Mucosa of stomach (tissue), 1 donor: ENCODE results near the gene VAMP2.
A peak's percentile ranks its signal among the peaks of the same experiment; 100 is the strongest.

Experiments
- H3K27me3 ChIP-seq: one replicate; pipeline ENCODE4 v1.7.0; 2013; ENCODE audit warnings: mild to moderate bottlenecking, low read length; ENCODE audit not compliant: control insufficient read depth, insufficient read depth
- H3K36me3 ChIP-seq: one replicate; pipeline ENCODE4 v1.7.0; 2013; ENCODE audit warnings: low read length; ENCODE audit not compliant: control insufficient read depth, insufficient read depth
- H3K4me1 ChIP-seq: one replicate; pipeline ENCODE4 v1.7.0; 2013; ENCODE audit warnings: mild to moderate bottlenecking, low read length; ENCODE audit not compliant: control insufficient read depth, insufficient read depth
- H3K4me3 ChIP-seq: one replicate; pipeline ENCODE4 v1.7.0; 2013; ENCODE audit warnings: low read length
- H3K9ac ChIP-seq: one replicate; pipeline ENCODE4 v1.7.0; 2013; ENCODE audit warnings: mild to moderate bottlenecking, low read length, moderate library complexity
- H3K9me3 ChIP-seq: one replicate; pipeline ENCODE4 v1.7.0; 2013; ENCODE audit warnings: mild to moderate bottlenecking, low read length, moderate library complexity; ENCODE audit not compliant: control insufficient read depth
- donor health status: Pancreatic carcinoma.

Gene VAMP2

DNA sequence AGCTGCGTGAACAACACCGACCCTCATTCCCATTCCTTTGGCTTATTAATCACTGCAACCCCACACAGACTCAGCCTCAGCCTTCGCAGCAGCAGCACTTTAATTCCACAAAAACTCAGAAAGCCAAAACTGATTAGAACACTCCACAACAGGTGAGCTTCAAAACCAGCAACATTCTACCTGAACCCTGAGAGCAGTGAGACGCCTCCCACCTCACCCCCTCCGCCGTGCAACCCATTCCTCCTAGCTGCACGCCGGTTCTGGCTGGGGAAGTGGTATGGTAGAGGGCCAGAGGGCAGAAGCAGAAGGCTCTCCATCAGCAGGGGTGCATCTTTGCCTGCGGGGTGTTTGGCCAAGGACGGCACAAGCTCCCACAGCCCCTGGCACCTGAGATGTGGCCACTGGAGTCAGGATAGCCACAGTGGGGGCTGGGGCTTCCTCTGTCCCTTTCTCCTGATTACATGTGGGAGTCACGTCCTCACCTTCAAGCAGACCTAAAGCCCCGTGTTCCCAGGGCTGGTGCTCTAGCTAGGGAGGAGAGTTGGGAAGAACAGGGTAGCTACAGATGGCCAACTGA lies 25.6 kb upstream of the VAMP2 start:
- Histone ChIP-seq H3K9me3 (no peaks in the 10 kb centered on the region), H3K9ac (peak overlapping the region; percentile 81), H3K4me3 (peak overlapping the region; percentile 56), H3K4me1 (peaks cover 29% of the 10 kb centered on the region), H3K27me3 (no peaks in the 10 kb centered on the region), H3K36me3 (no peaks in the 10 kb centered on the region)

DNA sequence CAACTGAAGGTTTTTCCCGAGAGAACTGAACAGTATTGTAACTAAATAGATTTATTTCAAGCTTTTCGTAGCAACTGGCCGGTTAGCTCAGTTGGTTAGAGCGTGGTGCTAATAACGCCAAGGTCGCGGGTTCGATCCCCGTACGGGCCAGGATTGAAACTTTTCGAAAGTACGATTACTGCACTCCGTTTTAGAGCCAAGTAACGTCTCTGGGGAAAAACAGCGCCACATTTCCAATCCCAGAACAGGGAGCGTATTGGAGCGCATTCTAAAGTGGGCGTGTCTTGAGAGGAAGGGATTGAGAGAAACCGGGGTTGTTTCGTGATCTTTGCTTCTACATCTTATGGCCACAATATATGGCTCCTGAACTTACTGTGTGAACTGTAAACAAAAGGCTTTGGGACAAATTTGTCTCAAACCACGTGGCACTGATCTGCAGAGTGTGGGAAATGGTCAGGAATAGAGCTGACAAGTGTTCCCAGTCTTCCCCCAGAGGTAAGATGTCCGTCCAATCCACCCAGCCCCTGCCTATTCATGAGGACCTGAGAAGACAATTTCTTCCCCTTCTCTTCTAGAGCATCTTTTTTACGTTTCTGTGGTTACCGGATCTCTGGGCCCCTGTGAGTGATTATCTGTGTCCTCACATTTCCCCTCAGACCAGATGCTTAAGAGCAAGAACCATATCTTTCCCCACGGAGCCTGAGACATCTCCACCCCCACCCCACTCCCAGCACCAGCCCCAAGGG lies 24.9 kb upstream of the VAMP2 start:
- Histone ChIP-seq H3K27me3 (no peaks in the 10 kb centered on the region), H3K4me3 (peak overlapping the region; percentile 5), H3K4me1 (peaks cover 29% of the 10 kb centered on the region), H3K9me3 (no peaks in the 10 kb centered on the region), H3K36me3 (no peaks in the 10 kb centered on the region), H3K9ac (peak overlapping the region; percentile 81)

DNA sequence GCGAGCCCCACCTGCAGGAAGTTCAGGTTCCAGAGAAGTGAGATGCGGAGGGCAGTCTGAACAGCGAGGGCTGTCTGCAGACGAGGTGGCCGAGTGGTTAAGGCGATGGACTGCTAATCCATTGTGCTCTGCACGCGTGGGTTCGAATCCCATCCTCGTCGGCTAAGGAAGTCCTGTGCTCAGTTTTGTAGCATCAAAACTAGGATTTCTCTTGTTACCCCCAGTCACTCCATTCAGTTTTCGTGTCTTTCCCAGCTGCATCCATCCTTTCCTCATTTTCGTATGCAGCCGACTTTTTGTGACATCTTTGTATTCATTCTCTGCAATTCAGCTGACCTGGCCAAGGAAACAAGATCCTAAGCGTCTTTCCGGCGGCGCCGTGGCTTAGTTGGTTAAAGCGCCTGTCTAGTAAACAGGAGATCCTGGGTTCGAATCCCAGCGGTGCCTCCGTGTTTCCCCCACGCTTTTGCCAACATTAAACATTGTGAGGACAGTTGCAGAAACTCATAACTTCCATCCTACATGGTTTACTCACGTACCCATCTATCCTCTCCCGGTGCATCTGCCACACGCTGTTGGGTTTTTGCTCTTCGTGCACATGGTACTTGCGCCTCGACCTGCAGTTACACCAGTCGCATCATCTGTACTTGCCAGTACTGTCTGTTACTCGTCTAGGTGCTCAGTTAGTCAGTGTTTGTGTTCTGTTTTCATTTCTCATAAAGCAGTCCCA lies 24.2 kb upstream of the VAMP2 start:
- peaks cover 28% of the 10 kb centered on the region for H3K4me1 ChIP-seq
- H3K4me3 ChIP-seq: peak overlapping the region; percentile 58
- H3K9me3 ChIP-seq: no peaks in the 10 kb centered on the region
- H3K36me3 ChIP-seq: no peaks in the 10 kb centered on the region
- H3K9ac ChIP-seq: peak overlapping the region; percentile 68
- H3K27me3 ChIP-seq: no peaks in the 10 kb centered on the region

DNA sequence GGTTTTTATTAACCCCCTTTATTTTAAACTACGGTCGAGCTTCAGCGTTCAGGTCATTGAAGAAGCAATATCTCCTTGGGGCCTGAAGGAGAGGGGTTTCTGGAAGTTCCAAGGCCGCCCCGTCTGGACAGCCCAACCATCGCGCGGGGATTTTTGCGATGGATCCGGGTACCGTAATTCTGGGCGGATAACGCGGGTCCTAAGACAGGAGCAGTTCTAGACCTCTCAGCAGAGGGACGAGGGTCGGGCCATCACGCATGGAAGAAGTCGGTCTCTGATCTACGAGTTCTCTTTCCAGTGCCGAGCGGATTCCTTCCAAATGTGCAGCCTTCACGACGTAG lies 23.7 kb upstream of the VAMP2 start:
- Histone ChIP-seq H3K4me1 (peaks cover 24% of the 10 kb centered on the region), H3K27me3 (no peaks in the 10 kb centered on the region), H3K4me3 (peak overlapping the region; percentile 58), H3K9me3 (no peaks in the 10 kb centered on the region), H3K36me3 (no peaks in the 10 kb centered on the region), H3K9ac (peak overlapping the region; percentile 68)

DNA sequence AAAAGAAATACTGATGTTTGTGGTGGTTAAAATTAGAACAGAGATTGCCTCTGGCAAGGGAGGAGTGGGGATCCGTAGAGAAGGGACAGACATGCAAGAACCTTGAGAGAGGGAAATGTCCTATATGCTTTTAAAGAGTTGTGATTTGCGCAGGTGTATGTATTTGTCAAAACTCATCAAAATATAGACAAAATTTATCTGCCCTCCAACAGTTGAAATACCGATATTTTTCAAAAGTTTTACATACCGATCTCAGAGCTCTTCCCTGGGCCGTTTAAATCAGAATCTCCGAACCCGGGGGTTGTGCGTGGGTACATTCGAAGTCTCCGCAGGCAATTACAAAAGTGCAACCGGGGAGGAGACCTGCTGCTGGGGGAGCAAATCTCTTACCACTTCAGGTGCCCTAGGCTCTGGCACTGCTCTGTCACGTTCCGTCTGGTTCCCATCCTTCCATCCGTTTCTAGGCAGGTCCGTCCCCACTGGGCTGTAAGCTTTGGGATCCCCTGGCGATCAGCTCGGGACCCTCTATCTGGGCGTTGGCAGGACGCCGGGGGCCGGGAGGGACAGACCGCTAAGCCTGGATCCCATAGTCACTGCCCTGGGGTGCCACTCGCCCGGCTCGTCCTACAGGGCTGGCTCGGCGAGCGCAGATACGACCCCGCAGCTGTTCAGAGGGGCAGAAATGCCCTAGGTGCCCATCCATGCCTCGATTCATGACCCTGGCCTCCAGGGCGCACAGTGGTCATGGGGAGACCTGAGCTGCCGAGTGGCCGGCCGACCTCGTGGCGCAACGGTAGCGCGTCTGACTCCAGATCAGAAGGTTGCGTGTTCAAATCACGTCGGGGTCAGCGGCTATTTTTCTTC lies 23.1 kb upstream of the VAMP2 start:
- peak overlapping the region; percentile 58 for H3K4me3 ChIP-seq
- H3K9ac ChIP-seq: peak overlapping the region; percentile 68
- H3K9me3 ChIP-seq: no peaks in the 10 kb centered on the region
- no peaks in the 10 kb centered on the region for H3K36me3 ChIP-seq
- H3K27me3 ChIP-seq: no peaks in the 10 kb centered on the region
- peaks cover 22% of the 10 kb centered on the region for H3K4me1 ChIP-seq

DNA sequence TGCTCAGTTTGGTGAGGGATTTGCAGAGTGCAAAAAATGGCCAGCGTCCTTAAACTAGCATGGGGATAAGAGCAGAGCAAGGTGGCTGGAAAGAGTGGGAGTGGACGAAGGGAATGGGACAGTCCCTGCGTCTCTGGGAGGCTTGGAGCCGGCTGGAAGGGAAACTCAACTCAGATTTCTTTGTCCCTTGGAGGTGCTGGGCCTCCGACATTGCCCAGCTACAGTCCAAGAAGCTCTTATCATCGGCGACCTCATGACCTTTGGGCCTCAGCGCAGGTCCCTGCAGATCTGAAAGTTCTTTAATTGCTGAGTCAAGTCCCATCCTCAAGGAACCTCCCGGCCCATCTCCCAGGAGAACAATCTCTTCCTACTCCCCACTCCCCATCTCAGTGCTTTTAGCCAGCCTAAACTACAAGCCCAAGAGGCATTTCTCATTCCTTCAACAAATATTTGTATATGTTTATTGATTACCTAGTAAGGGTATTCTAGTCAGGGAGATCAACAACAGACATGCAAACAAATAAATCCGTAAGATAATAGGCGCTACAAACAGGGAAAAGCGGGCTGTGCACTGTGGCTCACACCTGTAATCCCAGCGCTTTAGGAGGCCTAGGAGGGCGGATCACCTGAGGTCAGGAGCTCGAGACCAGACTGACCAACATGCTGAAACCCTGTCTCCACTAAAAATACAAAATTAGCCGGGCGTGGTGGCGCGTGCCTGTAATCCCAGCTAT lies 14.4 kb upstream of the VAMP2 start:
- H3K27me3 ChIP-seq: no peaks in the 10 kb centered on the region
- H3K4me1 ChIP-seq: peaks cover 28% of the 10 kb centered on the region
- H3K9me3 ChIP-seq: no peaks in the 10 kb centered on the region
- H3K4me3 ChIP-seq: peak overlapping the region; percentile 77
- H3K36me3 ChIP-seq: no peaks in the 10 kb centered on the region
- peak overlapping the region; percentile 71 for H3K9ac ChIP-seq

DNA sequence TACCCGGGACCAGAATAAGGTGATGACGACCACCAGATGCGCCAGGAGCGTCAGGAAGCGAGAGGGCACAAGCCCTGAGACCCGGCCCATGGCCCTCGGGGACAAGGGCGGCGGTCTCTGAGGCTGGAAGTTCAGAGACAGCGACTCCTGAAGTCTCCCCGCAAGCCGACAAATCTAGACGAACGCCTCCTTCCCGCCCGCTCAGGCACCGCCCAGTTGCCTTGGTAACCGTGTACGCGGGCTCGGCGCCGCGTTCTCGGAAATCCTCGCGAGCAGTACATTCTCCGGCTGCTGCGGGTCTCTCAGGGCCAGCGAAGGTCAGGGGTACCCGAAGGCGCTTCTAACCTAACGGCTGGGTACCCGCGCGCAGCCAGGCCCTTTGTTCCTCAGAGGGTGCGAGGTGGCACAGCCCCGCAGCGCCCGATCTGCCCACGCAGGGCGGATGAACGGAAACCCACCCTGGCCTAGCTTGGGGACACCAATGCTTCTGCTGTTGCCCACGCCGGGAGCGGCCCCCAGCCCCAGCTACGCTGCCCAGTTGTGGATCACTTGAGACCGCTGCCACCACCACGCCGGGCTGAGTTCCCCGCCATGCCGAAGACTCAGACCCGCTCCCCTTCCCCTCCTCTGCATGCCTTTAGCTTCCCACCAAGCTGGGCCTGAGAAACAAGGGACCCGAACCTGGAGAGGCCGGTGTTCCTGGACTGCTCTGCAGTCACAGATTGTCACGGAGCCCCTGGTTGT lies 13.6 kb upstream of the VAMP2 start, which contains the start of gene TMEM107:
TSS of gene TMEM107 (minus strand) at position 184 of the 744 bp plus-strand sequence. CDS start at position 90, 94 bp downstream.
- H3K27me3 ChIP-seq: no peaks in the 10 kb centered on the region
- H3K4me3 ChIP-seq: peak within 1 kb of the TSS; percentile 77
- peaks cover 28% of the 10 kb centered on the region for H3K4me1 ChIP-seq
- H3K9ac ChIP-seq: peak within 1 kb of the TSS; percentile 71
- no peaks in the 10 kb centered on the region for H3K36me3 ChIP-seq
- no peaks in the 10 kb centered on the region for H3K9me3 ChIP-seq

DNA sequence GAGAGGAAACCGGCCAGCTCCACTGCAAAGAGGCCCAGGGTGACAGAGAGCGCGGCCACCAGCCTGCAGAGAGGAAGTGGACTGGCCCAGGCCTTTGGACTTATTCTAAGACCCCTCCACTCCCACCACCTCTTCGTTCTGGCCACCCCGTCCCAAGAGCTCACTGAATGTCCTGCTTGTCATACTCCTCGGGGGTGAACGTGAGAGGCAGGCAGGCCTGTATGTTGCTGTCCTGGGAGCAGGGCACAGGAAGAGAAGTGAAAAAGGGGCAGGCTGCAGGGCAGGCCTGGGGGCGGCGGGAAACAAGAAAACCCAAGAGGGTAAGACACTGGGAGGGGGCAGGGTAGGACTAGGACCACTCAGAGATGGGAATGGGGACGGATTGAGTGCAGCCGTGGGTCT lies 13.0 kb upstream of the VAMP2 start:
- Histone ChIP-seq H3K36me3 (no peaks in the 10 kb centered on the region), H3K9ac (peak overlapping the region; percentile 71), H3K4me3 (peak overlapping the region; percentile 77), H3K9me3 (no peaks in the 10 kb centered on the region), H3K4me1 (peaks cover 28% of the 10 kb centered on the region), H3K27me3 (no peaks in the 10 kb centered on the region)

DNA sequence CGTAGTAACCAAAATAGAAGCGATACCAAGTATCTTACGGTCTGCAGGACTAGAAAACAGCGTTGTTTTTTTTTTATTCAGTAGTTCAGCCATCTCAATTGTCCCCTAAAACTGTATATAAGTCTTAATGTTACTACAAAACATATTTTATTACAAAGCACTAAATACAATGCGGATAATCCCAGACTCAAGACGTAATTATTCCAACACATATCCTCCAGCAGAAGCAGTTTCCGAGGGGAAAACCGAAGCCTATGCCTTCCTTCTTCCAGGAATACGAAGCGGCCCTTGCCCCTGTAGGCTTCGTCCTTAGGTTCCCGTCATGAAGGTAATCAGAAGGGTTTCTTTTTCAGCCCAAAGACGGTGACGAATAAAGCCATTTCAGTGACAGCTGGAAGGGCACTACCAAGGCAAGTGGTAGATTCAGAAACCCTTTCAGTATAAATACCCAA lies 11.1 kb upstream of the VAMP2 start:
- peaks cover 28% of the 10 kb centered on the region for H3K4me1 ChIP-seq
- no peaks in the 10 kb centered on the region for H3K9me3 ChIP-seq
- H3K27me3 ChIP-seq: no peaks in the 10 kb centered on the region
- H3K36me3 ChIP-seq: no peaks in the 10 kb centered on the region
- H3K9ac ChIP-seq: peak overlapping the region; percentile 69
- peak overlapping the region; percentile 37 for H3K4me3 ChIP-seq

DNA sequence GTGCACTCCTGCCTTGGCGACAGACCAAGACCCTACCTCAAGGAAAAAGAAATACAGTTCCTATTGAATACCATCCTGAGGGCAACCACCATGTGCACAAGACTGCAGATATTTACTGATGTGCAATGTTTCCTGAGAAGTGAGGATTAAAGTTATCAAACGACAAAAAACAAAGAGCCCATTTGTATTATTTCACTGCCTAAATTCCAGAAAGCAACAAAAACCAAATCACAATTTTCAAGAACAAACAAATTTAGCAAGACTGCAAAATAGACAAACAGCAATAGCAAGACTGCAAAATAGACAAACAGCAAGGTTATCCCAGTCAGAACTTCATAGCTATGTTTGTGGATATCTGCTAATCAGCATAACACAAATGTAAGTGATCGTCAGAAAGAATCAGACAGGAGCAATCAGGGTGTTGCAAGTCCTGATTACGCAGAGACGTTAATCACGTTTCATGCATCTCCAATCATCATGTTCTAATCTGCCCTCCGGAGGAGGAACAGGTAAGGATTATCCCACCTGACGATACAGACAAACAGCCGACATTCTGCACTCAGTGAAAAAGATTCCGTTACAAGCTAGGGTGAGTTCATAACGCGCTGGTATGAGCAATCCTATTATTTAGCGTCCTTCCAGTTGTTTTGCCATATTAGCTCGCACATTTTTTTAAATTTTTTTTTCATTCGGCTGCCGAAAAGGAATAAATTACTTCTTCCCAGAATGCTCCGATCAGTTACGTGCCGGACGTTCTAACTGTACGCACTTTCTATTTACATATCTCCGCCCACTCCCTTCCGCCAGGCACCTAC lies 10.5 kb upstream of the VAMP2 start:
- Histone ChIP-seq H3K9me3 (no peaks in the 10 kb centered on the region), H3K4me3 (peak overlapping the region; percentile 37), H3K36me3 (no peaks in the 10 kb centered on the region), H3K9ac (peak overlapping the region; percentile 69), H3K4me1 (peaks cover 28% of the 10 kb centered on the region), H3K27me3 (no peaks in the 10 kb centered on the region)
